ENCODE results near the gene PIK3CB.
A peak's percentile ranks its signal among the peaks of the same experiment; 100 is the strongest.
"Not testable (repeated sequence)": the region's sequence is repeated elsewhere in the genome, so short reads cannot be mapped to it uniquely, and the experiment has no call there.

Gene PIK3CB

GRCh38 chr3:138862924-138863775 is 28.4 kb upstream of the PIK3CB start:
- Histone ChIP-seq H3K4me1 (ENCODE audit: control insufficient read depth in 1 of 2, insufficient read depth in 2 of 2, low read length in 2 of 2) (peaks cover 8% of the 10 kb centered on the region in 2 donors), H3K9me3 (ENCODE audit: control insufficient read depth in 1 of 2, low read length in 2 of 2) (no peaks in the 10 kb centered on the region), H3K36me3 (ENCODE audit: control insufficient read depth in 1 of 2, insufficient read depth in 2 of 2, low read length in 2 of 2) (no peaks in the 10 kb centered on the region), H3K27ac (ENCODE audit: low read length) (peak overlapping the region; percentile 82), H3K27me3 (ENCODE audit: low read depth, low read length) (no peaks in the 10 kb centered on the region), H3K4me3 (ENCODE audit: low read depth in 1 of 2, low read length in 2 of 2) (peak overlapping the region in 1 of 2 donors; percentile 31)

GRCh38 chr3:138862531-138862923 is 27.8 kb upstream of the PIK3CB start:
- Histone ChIP-seq H3K4me3 (ENCODE audit: low read depth in 1 of 2, low read length in 2 of 2) (peak overlapping the region in 1 of 2 donors; percentile 31), H3K27me3 (ENCODE audit: low read depth, low read length) (no peaks in the 10 kb centered on the region), H3K9me3 (ENCODE audit: control insufficient read depth in 1 of 2, low read length in 2 of 2) (no peaks in the 10 kb centered on the region), H3K27ac (ENCODE audit: low read length) (peak overlapping the region; percentile 82), H3K36me3 (ENCODE audit: control insufficient read depth in 1 of 2, insufficient read depth in 2 of 2, low read length in 2 of 2) (no peaks in the 10 kb centered on the region), H3K4me1 (ENCODE audit: control insufficient read depth in 1 of 2, insufficient read depth in 2 of 2, low read length in 2 of 2) (peaks cover 8% of the 10 kb centered on the region in 2 donors)

GRCh38 chr3:138861798-138862197 is 27.1 kb upstream of the PIK3CB start:
- H3K27ac ChIP-seq (ENCODE audit: low read length) = peak overlapping the region; percentile 82
- peaks cover 8% of the 10 kb centered on the region in 2 donors for H3K4me1 ChIP-seq (ENCODE audit: control insufficient read depth in 1 of 2, insufficient read depth in 2 of 2, low read length in 2 of 2)
- H3K4me3 ChIP-seq (ENCODE audit: low read depth in 1 of 2, low read length in 2 of 2) = no peak overlapping the region
- H3K36me3 ChIP-seq (ENCODE audit: control insufficient read depth in 1 of 2, insufficient read depth in 2 of 2, low read length in 2 of 2) = no peaks in the 10 kb centered on the region
- no peaks in the 10 kb centered on the region for H3K9me3 ChIP-seq (ENCODE audit: control insufficient read depth in 1 of 2, low read length in 2 of 2)
- H3K27me3 ChIP-seq (ENCODE audit: low read depth, low read length) = no peaks in the 10 kb centered on the region

DNA sequence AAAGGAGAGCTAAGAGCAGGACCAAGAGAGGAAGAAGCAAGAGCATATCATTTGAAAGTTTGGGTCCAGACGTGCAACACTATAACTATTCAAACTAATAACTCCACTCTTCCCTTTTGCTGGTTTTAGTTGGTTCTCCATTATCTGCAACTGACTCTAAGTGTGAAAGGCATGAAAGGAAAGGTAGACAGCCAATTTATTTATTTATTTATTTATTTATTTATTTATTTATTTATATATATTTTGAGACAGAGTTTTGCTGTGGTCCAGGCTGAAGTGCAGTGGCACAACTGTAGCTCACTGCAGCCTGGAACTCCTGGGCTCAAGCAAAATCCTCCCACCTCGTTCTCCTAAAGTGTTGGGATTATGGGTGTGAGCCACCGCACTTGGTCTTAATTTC is 22.1 kb upstream of the PIK3CB start:
- Histone ChIP-seq H3K4me1 (ENCODE audit: control insufficient read depth in 1 of 2, insufficient read depth in 2 of 2, low read length in 2 of 2) (no peaks in the 10 kb centered on the region), H3K27ac (ENCODE audit: low read length) (no peak overlapping the region), H3K9me3 (ENCODE audit: control insufficient read depth in 1 of 2, low read length in 2 of 2) (no peaks in the 10 kb centered on the region), H3K36me3 (ENCODE audit: control insufficient read depth in 1 of 2, insufficient read depth in 2 of 2, low read length in 2 of 2) (no peaks in the 10 kb centered on the region), H3K27me3 (ENCODE audit: low read depth, low read length) (no peaks in the 10 kb centered on the region), H3K4me3 (ENCODE audit: low read depth in 1 of 2, low read length in 2 of 2) (no peak overlapping the region)

DNA sequence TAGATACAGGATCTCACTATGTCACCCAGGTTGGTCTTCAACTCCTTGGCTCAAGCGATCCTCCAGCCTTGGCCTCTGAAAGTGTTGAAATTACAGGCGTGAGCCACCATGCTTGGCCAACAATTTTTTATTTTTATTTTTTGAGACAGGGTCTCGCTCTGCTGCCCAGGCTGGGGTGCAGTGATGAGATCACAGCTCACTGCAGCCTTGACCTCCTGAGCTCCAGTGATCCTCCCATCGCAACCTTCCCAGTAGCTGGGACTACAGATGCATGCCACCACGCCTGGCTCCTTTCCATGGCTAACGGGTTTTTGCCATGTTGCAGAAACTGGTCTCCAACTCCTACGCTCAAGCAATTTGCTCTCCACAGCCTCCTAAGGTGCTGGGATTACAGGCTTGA is 20.2 kb upstream of the PIK3CB start:
- Histone ChIP-seq H3K36me3 (ENCODE audit: control insufficient read depth in 1 of 2, insufficient read depth in 2 of 2, low read length in 2 of 2) (no peaks in the 10 kb centered on the region), H3K4me1 (ENCODE audit: control insufficient read depth in 1 of 2, insufficient read depth in 2 of 2, low read length in 2 of 2) (no peaks in the 10 kb centered on the region), H3K4me3 (ENCODE audit: low read depth in 1 of 2, low read length in 2 of 2) (no peak overlapping the region), H3K27me3 (ENCODE audit: low read depth, low read length) (no peaks in the 10 kb centered on the region), H3K27ac (ENCODE audit: low read length) (no peak overlapping the region), H3K9me3 (ENCODE audit: control insufficient read depth in 1 of 2, low read length in 2 of 2) (no peaks in the 10 kb centered on the region)

- Histone ChIP-seq H3K4me1 (ENCODE audit: control insufficient read depth in 1 of 2, insufficient read depth in 2 of 2, low read length in 2 of 2) (no peaks in the 10 kb centered on the region), H3K27me3 (ENCODE audit: low read depth, low read length) (no peaks in the 10 kb centered on the region), H3K27ac (ENCODE audit: low read length) (no peak overlapping the region), H3K36me3 (ENCODE audit: control insufficient read depth in 1 of 2, insufficient read depth in 2 of 2, low read length in 2 of 2) (no peaks in the 10 kb centered on the region), H3K4me3 (ENCODE audit: low read depth in 1 of 2, low read length in 2 of 2) (no peak overlapping the region), H3K9me3 (ENCODE audit: control insufficient read depth in 1 of 2, low read length in 2 of 2) (no peaks in the 10 kb centered on the region)
These were observed 19.5 kb upstream of the PIK3CB start for GRCh38 chr3:138854204-138854603.

GRCh38 chr3:138850151-138850550 is 15.4 kb upstream of the PIK3CB start:
- H3K27me3 ChIP-seq (ENCODE audit: low read depth, low read length) = no peaks in the 10 kb centered on the region
- H3K4me3 ChIP-seq (ENCODE audit: low read depth in 1 of 2, low read length in 2 of 2) = no peak overlapping the region
- no peaks in the 10 kb centered on the region for H3K36me3 ChIP-seq (ENCODE audit: control insufficient read depth in 1 of 2, insufficient read depth in 2 of 2, low read length in 2 of 2)
- H3K27ac ChIP-seq (ENCODE audit: low read length) = no peak overlapping the region
- no peaks in the 10 kb centered on the region for H3K9me3 ChIP-seq (ENCODE audit: control insufficient read depth in 1 of 2, low read length in 2 of 2)
- H3K4me1 ChIP-seq (ENCODE audit: control insufficient read depth in 1 of 2, insufficient read depth in 2 of 2, low read length in 2 of 2) = no peaks in the 10 kb centered on the region

DNA sequence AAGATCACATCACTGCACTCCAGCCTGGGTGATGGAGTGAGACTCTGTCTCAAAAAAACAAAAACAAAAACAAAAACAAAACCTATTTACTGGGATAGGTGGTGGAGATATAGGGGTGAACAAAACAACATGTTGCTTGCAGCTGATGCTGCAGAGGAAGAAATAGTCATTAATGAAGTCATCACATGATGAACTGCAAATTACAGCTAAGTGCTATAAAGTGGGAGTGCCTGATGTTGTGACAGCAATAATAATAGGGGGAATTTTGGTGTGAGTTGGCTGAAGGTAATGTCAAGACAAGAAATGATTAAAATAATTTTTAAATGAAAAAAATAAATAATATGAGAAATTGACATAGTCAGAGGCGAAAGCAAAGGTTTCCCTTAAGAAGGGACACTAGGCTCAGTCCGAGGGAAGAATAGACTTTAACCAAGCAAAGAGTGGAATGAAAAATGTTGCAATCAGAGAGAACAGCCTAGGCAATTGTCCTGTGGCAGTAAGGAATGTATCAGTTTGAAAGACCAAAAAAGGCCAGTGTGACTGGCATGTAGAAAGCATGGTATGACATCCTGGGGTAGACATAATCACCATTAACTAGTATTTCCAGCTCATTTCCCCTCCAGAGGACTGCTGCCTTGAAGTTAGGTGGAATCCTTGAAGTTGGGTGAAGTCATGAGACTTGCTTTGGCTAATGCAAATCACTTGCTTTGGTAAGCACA is 14.7 kb upstream of the PIK3CB start:
- H3K27ac ChIP-seq (ENCODE audit: low read length) = no peak overlapping the region
- H3K27me3 ChIP-seq (ENCODE audit: low read depth, low read length) = no peaks in the 10 kb centered on the region
- H3K9me3 ChIP-seq (ENCODE audit: control insufficient read depth in 1 of 2, low read length in 2 of 2) = no peaks in the 10 kb centered on the region
- H3K4me3 ChIP-seq (ENCODE audit: low read depth in 1 of 2, low read length in 2 of 2) = no peak overlapping the region
- no peaks in the 10 kb centered on the region for H3K36me3 ChIP-seq (ENCODE audit: control insufficient read depth in 1 of 2, insufficient read depth in 2 of 2, low read length in 2 of 2)
- H3K4me1 ChIP-seq (ENCODE audit: control insufficient read depth in 1 of 2, insufficient read depth in 2 of 2, low read length in 2 of 2) = no peaks in the 10 kb centered on the region

DNA sequence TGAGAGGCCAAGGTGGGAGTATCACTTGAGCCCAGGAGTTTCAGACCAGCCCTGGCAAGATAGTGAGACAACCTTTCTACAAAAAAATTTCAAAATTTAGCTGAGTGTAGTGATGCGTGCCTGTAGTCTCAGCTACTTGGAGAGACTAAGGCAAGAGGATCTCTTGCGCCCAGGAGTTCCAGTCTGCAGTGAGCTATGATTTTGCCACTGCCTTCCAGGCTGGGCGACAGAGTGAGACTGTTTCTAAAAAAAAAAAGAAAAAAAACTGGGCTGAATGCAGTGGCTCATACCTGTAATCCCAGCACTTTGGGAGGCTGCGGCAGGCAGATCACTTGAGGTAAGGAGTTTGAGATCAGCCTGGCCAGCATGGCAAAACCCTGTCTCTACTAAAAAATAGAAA is 14.0 kb upstream of the PIK3CB start:
- Histone ChIP-seq H3K27ac (ENCODE audit: low read length) (no peak overlapping the region), H3K36me3 (ENCODE audit: control insufficient read depth in 1 of 2, insufficient read depth in 2 of 2, low read length in 2 of 2) (no peaks in the 10 kb centered on the region), H3K9me3 (ENCODE audit: control insufficient read depth in 1 of 2, low read length in 2 of 2) (no peaks in the 10 kb centered on the region), H3K4me3 (ENCODE audit: low read depth in 1 of 2, low read length in 2 of 2) (no peak overlapping the region), H3K27me3 (ENCODE audit: low read depth, low read length) (no peaks in the 10 kb centered on the region), H3K4me1 (ENCODE audit: control insufficient read depth in 1 of 2, insufficient read depth in 2 of 2, low read length in 2 of 2) (no peaks in the 10 kb centered on the region)

- H3K9me3 ChIP-seq (ENCODE audit: control insufficient read depth in 1 of 2, low read length in 2 of 2); H3K4me1 ChIP-seq (ENCODE audit: control insufficient read depth in 1 of 2, insufficient read depth in 2 of 2, low read length in 2 of 2); H3K36me3 ChIP-seq (ENCODE audit: control insufficient read depth in 1 of 2, insufficient read depth in 2 of 2, low read length in 2 of 2); H3K27ac ChIP-seq (ENCODE audit: low read length); H3K27me3 ChIP-seq (ENCODE audit: low read depth, low read length); H3K4me3 ChIP-seq (ENCODE audit: low read depth in 1 of 2, low read length in 2 of 2): not testable (repeated sequence)
These were observed 12.1 kb upstream of the PIK3CB start for GRCh38 chr3:138846824-138847223.

GRCh38 chr3:138846262-138846791 is 11.6 kb upstream of the PIK3CB start:
- Histone ChIP-seq H3K27ac (ENCODE audit: low read length) (no peak overlapping the region), H3K4me3 (ENCODE audit: low read depth in 1 of 2, low read length in 2 of 2) (no peak overlapping the region)

More at GRCh38 chr3:138846262-138846791, 11.6 kb upstream of the PIK3CB start:
- Histone ChIP-seq H3K4me1 (ENCODE audit: control insufficient read depth in 1 of 2, insufficient read depth in 2 of 2, low read length in 2 of 2) (no peaks in the 10 kb centered on the region), H3K36me3 (ENCODE audit: control insufficient read depth in 1 of 2, insufficient read depth in 2 of 2, low read length in 2 of 2) (no peaks in the 10 kb centered on the region), H3K9me3 (ENCODE audit: control insufficient read depth in 1 of 2, low read length in 2 of 2) (no peaks in the 10 kb centered on the region), H3K27me3 (ENCODE audit: low read depth, low read length) (no peaks in the 10 kb centered on the region)
